Measurements from ENCODE around the gene LGALS16.
"Not testable (repeated sequence)": the region's sequence is repeated elsewhere in the genome, so short reads cannot be mapped to it uniquely, and the experiment has no call there.

Gene LGALS16

GRCh38 chr19:39677961-39678889 lies 22.5 kb downstream of the LGALS16 start:
- no peak for DNase-seq (ENCODE audit: extremely low read depth in 1 of 2, low read depth in 1 of 2)

DNA sequence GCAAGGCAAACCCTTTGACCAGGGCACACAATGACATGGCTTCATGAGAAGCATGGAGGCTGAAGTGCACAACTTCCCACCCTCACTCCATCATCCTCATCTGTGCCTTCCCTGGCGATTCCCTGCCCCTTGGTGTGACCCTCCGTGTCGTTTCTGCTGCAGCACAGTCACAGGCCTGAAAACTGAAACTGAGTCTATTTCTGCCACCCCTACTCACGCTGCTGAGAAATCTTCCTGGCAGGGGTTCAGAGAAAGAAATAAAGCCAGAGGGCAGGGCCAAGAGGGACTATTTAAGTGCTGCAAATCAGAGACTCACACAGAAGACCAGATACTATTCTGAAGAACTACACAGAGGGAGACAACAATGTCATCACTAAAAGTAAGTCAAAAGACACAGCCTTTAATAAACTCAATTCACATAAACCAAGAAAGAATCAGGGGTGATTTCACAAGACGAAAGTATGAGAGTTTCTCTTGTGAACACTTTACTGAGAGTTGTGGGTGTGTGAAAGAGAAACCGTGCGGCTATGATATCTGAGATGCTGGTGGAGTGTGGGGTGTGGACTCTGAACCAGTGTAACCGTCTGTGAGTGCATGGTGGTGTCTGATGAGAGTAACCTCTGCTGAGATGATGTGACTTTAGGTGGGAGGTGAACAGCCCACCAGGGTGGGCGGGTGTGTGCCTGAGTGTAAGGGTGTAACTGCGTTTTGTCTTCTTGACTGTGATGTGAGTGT lies 23.5 kb downstream of the LGALS16 start:
- no peak for DNase-seq (ENCODE audit: extremely low read depth in 1 of 2, low read depth in 1 of 2)

- DNase-seq (ENCODE audit: extremely low read depth in 1 of 2, low read depth in 1 of 2), result no peak
These were observed 24.1 kb downstream of the LGALS16 start for GRCh38 chr19:39679791-39680168.

DNA sequence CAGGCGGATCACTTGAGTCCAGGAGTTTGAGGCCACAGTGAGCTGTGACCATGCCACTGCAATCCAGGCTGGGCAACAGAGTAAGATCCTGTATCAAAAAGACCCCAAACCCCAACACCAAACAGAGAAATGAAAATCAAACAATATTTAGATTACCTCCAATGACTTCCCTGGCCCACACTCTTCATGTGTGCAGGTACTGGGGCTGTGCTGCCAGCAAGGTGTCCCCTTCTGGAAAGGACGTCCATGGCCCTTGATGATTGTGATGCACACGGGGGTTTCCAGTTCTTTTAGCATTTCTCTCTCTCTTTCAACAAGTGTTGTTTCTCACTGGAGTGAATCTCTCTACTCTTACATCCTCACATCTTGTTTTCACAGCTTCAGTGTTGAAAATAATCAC lies 24.9 kb downstream of the LGALS16 start:
- no peak for DNase-seq (ENCODE audit: extremely low read depth in 1 of 2, low read depth in 1 of 2)

DNA sequence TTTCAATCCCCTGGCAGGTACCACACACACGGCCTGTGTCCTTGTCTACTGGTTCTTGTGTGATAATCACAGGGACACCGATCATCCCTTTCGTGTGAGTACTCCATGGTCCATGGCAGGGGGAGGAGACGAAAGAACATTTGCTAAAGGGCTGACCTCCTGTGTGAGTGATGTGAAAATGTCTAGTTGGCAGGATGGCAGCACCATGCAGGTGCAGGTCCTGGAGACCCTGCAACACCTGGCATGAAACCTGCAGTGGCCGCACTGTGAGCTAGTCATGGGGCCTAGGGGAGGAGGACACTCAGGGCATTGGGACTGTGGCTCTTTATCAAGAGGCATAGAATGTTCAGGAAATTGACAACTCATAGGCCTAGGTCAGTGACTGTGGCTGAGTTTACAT lies 25.7 kb downstream of the LGALS16 start:
- DNase-seq (ENCODE audit: extremely low read depth in 1 of 2, low read depth in 1 of 2), result no peak

- DNase-seq (ENCODE audit: extremely low read depth in 1 of 2, low read depth in 1 of 2), result no peak
These were observed 28.6 kb downstream of the LGALS16 start for GRCh38 chr19:39684267-39684666.

DNA sequence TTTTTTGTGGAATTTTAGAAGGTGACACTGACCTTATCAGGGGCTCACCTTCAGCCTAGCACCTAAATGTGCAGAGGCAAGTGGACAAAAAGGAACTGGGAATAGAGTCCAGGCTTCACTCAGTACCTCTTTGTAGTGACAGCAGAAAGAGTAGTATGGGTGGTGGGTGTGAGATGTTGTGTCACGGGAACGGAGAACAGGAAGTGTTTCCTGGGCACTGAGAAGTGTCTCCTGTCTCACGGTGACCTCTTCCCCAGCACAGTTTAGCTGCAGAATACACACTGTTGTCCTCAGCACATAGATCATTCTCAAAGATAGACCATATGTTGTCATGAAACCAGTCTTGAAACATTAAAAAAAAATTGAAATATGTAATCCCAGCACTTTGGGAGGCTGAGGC lies 31.0 kb downstream of the LGALS16 start:
- no peak for DNase-seq (ENCODE audit: extremely low read depth in 1 of 2, low read depth in 1 of 2)

DNA sequence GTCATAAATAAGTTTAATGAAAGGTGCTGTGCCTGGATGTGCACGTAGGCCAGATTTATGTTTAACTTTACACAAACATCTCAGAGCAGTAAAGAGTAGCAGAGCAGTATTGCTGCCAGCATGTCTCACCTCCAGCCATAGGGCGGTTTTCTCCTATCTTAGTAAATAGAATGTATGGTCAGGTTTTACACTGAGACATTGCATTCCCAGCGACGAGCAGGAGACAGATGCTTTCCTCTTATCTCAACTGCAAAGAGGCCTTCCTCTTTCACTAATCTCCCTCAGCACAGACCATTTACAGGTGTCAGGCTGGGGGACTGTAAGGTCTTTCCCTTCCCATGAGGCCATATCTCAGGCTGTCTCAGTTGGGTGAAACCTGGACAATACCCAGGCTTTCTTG lies 32.9 kb downstream of the LGALS16 start:
- not testable (repeated sequence) for DNase-seq (ENCODE audit: extremely low read depth in 1 of 2, low read depth in 1 of 2)

DNA sequence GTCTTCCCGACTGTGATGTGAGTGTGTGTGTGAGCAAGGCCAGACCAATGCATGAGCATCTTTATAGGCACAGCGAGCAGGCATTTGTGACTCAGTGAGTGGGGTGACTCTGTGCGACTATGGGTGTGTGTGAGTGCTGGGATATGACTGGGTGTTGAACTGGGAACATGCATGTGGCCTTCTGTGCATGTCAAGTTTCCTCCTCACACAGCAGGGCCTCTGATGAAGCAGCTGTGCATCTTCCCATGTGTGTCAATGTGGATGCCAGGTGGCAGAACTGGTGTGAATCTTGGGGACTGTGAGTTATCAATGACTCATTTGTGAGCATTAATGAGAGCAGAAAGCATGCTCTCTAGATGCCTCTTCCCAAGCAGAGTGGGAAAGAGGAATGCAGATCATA lies 36.5 kb downstream of the LGALS16 start:
- no peak for DNase-seq (ENCODE audit: extremely low read depth in 1 of 2, low read depth in 1 of 2)

DNA sequence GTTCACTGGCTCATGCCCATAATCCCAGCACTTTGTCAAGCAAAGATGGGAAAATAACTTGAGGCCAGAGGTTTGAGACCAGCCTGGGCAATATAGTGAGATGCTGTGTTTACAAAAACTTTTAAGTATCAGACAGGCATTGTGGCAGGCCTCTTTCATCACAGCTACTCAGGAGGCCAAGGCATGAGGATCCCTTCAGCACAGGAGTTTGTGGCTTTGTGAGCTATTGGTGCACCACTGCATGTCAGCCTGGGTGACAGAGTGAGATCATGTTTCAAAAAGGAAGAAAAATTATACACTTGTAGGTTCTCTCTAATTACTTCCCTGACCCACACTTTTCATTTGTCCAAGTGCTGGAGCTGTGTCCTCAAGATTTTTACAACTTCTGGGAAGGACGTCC lies 37.1 kb downstream of the LGALS16 start:
- DNase-seq (ENCODE audit: extremely low read depth in 1 of 2, low read depth in 1 of 2), result no peak

DNA sequence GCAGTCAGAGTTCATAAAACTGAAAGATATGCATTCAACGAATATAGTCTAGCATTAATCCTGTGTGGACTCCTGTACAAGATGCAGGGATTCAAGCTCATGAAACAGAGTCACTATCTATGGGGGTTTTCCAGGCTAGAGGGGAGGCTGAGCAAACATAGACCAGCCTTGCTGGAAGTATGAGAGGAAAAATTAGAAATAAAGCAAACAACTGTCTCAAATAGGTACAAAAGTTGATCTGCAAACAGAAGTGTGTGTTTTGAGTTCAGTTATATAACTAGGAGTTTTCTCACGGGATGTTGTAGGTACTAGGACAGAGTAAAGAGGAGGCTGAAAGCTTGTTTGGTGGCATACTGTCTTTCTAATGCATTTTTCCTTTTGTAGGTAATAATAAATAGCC lies 40.0 kb downstream of the LGALS16 start:
- no peak for DNase-seq (ENCODE audit: extremely low read depth in 1 of 2, low read depth in 1 of 2)

GRCh38 chr19:39696387-39696786 lies 40.7 kb downstream of the LGALS16 start:
- no peak for DNase-seq (ENCODE audit: extremely low read depth in 1 of 2, low read depth in 1 of 2)

GRCh38 chr19:39698535-39698934 lies 42.8 kb downstream of the LGALS16 start:
- DNase-seq (ENCODE audit: extremely low read depth in 1 of 2, low read depth in 1 of 2), result no peak

GRCh38 chr19:39701291-39701690 lies 45.6 kb downstream of the LGALS16 start:
- no peak for DNase-seq (ENCODE audit: extremely low read depth in 1 of 2, low read depth in 1 of 2)

- DNase-seq (ENCODE audit: extremely low read depth in 1 of 2, low read depth in 1 of 2), result no peak
These were observed 48.7 kb downstream of the LGALS16 start, which contains the start of gene LGALS14 for GRCh38 chr19:39704181-39705044. Gene LGALS14, plus strand, starts transcription at chr19:39704481. Its CDS starts 48 bp downstream, at chr19:39704529.

DNA sequence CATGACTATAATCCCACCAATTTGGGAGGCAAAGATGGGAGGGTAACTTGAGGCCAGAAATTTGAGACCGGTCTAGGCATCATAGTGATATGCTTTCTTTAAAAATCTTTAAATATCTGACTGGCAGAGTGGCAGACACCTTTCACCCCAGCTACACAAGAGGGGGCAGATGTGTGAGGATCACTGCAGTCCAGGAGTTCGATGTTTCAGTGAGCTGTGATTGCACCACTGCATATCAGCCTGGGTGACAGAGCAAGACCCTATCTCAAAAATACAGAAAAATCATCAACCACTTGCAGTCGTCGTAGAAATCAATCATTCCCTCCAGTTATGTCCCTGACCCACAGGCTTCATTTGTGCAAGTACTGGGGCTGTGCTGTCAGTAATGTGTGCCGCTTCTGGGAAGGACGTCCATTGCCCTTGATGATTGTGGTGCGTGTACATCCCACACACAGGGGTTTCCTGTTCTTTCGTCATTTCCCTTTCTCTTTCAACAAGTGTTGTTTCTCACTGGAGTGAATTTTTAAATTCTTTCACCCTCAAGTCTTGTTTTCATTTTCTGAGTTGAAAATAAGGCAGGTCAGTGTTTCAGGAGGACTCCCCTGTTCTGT lies 50.0 kb downstream of the LGALS16 start:
- DNase-seq (ENCODE audit: extremely low read depth in 1 of 2, low read depth in 1 of 2), result no peak

DNA sequence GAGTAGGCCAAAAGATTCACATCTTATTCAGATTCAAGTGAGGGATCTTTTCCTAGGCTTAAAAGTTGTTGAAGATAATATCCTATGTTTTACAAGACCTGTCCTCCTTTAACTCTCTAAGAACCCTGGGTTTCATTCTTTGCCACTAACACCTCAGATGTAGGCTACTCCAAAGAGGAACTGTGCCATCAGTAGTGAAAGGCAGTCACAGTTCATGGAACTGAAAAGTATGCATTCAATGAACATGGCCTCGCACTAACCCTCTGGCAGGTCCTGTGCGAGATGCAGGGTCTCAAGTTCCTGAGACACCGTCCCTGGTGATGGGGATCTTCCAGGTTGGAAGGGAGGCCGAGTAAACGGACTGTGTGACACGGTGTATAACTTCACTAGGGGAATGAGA lies 52.9 kb downstream of the LGALS16 start:
- DNase-seq (ENCODE audit: extremely low read depth in 1 of 2, low read depth in 1 of 2), result no peak

- no peak for DNase-seq (ENCODE audit: extremely low read depth in 1 of 2, low read depth in 1 of 2)
These were observed 53.5 kb downstream of the LGALS16 start for GRCh38 chr19:39709026-39709872.
